ENCODE results near the gene TRAPPC11.

DNA sequence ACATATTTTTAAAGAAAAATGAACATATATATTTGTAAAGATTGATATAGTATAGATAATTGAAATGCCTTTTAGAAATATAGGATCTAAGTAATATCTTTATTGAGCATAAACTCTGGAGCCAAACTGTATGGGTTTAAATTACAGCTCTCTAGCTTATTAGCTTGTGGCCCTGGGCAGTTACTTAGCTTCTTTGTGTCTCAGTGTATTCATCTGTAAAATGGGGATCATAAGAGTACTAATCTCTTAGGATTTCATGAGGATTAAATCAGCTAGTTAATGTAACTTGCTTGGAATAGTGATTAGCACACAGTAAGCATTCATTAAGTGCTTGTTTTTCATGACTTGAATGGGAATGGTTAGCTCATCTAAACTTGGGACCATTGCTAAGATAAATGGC lies 32.8 kb downstream of the TRAPPC11 start:
- TF ChIP-seq POLR2A (IDR thresholded peaks at IDR 0.05; ENCODE audit: low read length) (no peak), GATA1 (IDR thresholded peaks at IDR 0.05; ENCODE audit: low read depth, low read length) (no peak)
